Inflammatory macrophage treated with lipopolysaccharide for 1 hour (primary cell): ENCODE measurements around the gene THEMIS.
"Not testable (repeated sequence)": the region's sequence is repeated elsewhere in the genome, so short reads cannot be mapped to it uniquely, and the experiment has no call there.

Source experiments
- DNase-seq, 2 donors: peaks; one replicate each; pipeline ENCODE4 v3.0.0-alpha.2; 2020 to 2022

THEMIS gene

DNA sequence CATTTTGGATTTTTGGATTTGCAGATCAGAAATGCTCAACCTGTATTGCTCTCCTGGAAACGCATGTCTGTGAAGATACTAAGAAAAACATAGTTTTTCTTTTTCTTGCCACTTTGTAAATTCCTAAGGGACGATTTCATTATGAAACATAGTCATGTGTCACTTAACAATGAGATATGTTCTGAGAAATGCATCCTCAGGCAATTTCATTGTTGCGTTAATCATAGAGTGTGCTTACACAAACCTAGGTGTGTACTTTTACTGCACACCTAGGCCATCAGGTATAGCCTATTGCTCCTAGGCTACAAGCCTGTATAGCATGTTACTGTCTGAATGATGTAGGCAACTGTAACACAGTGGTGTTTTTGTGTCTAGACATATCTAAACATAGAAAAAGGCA lies 13.4 kb upstream of the THEMIS start:
- DNase-seq = no peak

DNA sequence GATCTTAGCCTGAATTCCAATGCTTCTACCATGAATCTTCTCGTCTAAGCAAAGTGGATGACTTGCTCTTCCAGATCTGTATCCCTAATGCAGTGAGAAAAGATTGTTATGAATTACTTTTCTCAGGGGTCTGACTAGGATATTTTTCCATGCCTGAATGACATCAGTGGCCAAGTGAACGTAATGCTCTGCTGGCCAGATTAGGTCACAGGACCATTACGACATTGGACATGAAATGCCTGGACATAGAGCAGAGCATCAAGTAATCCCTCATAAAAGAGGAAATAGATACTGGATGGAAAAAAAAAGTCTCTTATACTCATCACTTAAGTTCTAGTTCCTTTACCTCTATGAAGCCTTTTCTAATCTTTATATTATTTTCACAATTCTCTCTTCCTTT lies 12.1 kb upstream of the THEMIS start:
- DNase-seq = no peak

DNA sequence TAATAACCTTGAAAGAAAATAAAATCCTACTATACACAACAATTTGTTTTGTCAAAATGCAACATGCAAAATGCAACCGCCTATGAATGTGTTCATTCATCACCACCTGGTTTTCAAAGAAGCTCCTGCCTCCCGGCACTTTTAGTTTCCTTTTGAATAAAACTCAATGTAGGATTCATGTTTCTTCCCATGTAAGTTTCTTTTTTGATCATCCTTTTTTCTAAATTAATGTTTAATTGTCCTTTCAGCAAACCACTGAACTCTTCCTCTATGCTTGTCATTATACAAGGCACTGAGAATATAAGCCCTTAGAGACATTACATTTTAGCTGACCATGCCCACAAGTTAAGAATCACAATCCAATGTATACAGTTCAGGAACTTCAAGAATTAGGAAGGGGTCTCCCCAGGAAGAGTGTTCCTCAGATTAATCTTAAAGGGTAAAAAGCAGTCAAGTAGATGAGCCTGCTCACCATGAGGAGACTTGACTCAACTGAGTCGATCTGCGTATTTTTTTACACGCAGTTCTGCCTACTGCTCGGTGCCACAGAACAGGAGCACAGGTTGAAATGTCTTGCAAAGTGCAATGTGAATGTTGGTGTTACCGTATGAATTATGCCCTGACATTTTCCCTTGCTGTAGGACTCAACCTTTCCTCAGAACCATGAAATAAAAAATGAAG lies 7.2 kb upstream of the THEMIS start:
- DNase-seq = no peak

DNA sequence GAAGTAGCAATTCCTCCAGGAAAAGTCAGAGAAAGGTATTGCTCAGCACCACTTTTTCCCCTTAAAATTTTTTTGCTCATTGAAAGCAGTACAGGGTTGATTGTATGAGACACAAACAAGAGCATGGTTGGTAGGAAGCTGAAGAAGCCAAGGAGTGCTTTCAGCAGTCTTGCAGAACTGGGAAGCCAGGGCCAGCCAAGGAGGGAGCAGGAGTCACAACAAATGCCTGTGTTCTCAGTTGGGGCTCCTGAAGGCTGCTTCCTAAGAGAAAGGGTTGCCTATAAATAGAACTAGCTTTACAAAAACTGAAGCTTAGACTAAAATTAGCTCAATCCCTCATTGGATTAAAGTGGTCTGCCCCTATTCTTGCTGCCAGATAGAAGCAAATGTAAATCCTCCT lies 3.3 kb upstream of the THEMIS start:
- DNase-seq = no peak

DNA sequence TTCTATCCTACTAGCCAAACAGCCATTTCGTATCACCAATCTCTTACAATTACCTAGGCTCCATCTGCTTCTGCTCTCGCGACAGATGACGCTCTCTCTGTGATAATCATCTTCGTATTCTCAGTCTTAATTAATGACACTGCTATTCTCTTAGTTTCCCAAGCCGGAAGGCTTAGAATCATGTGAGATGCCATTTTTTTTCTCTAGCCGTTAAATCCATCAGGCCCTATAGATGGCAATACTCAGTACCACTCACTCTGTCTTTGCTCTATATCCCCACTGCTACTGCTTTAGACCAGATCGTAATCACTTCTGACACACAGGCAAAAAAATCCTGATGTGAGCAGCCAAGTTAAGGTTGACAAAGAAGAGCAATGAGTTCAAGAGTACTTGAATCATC lies 2.1 kb upstream of the THEMIS start:
- DNase-seq = no peak

DNA sequence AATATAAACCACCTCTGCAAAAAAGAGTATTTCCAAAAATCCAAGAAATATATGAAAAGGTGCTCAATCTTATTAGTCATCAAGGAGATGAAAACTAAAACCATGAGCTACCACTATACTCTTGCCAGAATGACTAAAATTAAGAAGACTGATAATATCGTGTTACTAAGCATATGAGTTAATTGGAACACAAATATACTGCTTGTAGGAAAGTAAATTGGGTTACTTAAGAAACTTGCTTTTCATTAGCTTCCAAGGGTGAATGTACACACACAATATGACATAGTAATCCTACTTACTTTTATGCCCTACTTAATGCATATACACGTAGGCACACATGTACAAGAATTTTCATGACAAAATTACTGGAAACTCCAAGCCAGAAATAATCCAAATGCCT lies 3.4 kb downstream of the THEMIS start:
- no peak for DNase-seq

DNA sequence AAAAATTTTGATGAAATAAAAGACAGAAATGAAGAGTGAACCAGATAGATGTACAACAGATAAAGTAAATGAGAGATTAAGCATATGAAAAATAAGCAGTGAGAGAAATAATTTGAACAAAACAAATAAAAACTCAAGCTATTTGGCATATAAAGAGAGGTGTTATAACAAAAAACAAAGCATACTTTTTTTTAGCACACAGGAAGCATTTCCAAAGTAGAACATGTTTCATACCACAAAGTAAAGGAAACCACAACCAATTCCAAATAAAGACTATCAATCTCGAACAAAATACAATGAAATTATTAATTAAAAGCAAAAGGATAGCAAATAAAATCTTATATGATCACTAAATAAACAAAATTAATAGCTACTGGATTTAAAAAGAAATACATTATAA lies 6.8 kb downstream of the THEMIS start:
- no peak for DNase-seq

DNA sequence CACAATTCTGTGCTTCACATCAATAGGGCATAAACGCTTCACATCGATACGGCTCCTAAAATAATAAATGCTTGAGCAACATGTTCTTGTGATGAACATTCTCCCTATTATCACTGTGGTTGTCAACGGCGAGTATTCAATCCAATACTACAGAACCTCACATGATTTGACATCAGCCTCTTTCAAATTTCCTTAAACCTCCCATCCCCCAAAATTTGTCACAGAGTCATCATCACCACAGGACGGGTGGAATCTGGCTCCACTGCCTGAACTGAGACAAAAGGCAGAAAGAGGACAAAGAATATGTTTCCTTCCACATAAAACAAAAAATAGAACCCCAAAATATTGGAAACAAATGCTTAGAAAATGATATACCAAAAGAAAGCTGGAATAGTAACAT lies 7.3 kb downstream of the THEMIS start:
- DNase-seq = no peak

DNA sequence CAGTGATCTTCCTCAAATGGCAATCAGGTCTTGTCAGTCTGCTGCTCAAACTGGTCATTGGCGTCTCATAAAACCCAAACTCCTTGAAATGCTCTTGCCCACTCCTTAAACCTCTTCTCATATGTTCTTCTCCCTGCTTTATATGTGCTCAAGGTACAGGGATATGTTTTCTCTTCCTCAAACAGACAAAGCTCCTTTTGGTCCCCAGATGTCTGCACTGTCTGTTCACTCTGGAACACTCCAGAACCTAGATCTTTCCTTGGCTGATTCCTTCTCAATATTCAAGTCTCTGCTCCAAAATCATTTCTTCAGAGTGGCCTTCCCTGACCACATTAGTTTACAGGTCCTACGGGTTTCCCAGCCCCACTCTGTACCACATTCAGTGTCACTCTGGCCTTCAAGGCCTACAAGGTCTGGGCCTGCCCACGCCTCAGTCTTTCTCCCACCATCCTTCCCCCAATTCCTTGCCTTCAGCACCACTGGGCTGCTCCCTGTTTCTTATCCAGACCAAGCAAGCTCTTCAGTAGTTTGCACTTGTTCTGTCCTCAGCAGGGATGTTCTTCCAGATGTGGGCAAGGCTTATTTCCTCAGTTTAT lies 9.0 kb downstream of the THEMIS start:
- no peak for DNase-seq

DNA sequence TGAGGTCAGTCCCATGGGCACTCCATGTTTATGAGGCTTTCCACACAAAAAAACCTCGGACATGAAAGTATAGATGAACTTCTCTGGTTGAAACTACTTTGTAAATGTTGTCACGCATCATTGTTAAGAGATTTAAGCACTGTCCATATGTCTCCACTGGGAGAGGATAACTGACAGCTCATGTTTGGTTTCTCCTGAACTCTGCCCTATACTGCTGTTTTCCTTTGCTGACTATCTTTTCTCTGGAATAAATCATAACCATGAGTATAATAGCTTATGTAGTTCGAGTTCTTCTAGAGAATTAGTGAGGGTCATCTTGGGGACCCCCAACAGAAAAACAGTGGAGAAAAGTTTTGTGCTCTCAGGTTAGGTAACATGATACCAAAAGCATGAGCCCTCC lies 14.3 kb downstream of the THEMIS start:
- DNase-seq = no peak

DNA sequence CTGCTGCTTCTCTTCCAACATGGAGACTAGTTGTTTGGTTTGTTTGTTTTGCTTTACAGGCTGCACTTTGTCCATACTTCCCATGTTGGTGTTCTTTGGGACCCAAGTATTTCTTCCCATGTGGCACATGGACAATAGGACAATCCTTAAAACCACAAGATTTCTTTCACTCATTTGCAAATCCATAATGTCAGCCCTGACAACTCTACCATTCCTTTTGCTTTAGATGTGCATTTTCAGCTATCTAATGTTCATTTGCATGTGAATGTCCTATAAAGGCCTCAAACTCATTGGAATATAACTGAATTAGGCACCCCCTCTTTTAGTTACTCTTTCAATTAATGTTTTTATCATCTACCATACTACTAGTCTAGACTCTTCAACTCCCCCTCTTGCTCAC lies 16.7 kb downstream of the THEMIS start:
- no peak for DNase-seq

DNA sequence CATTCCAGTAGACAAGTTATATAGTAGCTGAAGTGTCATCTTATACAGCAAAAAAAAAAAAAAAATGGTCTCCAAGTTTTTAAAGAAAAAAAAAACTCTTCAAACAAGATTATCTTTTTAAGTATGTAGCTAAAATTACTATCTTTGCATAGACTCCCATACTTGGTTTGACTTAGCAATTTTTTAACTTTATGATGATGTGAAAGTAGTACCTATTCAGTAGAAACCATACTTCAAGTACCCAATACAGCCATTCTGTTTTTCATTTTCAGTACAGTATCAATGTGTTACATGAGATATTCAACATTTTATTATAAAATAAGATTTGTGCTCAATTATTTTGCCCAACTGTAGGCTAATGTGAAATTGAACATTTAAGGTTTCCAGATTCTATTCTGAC lies 18.9 kb downstream of the THEMIS start:
- DNase-seq = not testable (repeated sequence)

DNA sequence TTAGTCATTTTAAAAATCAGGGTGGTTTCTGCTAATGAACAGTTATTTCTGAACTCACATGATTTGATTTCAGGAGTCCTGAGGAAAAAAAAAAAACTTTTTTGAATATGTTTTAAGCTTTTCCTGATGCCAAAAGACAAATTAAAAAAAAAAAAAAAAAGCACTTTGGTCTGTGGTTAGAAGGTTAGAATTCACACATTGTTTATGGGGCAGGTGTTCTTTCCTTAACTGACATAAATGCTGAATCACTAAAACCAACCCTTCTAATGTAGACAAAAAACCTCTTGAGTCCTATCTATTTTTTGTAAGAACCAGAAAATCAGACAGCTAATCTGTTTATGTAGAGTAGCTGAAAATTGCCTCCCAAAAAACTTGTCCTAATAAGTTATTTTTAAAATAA lies 20.4 kb downstream of the THEMIS start:
- DNase-seq = no peak

DNA sequence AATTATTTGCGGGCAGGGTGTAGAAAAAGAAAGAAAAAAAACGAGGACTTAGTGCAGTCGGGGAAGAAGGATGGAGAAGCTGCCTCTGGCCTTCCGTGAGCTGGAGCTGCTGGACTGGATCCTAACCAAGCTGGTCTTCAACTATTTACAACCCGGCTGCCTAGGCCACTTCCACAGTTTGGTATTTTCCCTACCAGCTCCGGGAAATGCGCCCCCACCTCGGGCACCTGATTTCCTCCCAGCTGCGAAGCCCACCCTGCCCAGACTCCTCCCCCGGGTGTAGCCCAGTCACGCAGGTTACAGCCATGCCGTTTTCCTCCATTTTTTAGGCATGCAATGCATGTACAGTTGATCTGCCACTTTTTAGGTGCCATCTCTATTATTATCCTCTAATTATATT lies 21.2 kb downstream of the THEMIS start:
- DNase-seq = no peak

DNA sequence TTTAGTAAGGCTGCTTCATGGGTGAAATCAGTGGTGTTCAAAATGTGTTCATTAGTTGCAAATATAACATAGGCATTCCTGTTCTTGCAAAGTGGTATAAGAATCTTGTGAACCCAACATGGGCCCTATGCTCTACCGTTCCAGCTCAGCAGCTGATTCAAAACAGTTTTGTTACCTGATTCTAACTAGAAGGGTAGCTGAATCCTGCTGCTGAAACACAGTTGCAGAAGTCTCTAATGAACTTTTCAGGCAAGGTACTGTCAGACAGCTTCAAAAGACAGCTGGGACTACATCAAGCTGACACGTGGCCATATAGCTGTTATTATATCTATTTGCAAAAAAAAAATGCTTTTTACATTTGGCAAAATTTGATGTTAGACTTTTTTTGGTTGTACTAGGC lies 22.7 kb downstream of the THEMIS start:
- DNase-seq = no peak

DNA sequence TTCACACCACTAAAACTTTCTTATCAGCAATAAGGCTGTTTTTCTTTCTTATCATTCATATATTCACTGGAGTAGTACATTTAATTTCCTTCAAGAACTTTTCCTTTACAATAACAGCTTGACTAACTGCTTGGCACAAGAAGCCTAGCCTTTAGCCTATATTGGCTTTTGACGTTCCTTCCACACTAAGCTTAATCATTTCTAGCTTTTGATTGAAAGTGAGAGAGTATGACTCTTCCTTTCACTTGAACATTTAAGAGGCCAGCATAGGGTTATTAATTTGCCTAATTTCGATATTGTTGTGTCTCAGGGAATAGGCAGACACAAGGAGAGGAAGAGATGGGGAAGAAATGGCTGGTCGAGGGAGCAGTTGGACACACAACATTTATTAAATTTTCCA lies 23.6 kb downstream of the THEMIS start:
- DNase-seq = no peak

DNA sequence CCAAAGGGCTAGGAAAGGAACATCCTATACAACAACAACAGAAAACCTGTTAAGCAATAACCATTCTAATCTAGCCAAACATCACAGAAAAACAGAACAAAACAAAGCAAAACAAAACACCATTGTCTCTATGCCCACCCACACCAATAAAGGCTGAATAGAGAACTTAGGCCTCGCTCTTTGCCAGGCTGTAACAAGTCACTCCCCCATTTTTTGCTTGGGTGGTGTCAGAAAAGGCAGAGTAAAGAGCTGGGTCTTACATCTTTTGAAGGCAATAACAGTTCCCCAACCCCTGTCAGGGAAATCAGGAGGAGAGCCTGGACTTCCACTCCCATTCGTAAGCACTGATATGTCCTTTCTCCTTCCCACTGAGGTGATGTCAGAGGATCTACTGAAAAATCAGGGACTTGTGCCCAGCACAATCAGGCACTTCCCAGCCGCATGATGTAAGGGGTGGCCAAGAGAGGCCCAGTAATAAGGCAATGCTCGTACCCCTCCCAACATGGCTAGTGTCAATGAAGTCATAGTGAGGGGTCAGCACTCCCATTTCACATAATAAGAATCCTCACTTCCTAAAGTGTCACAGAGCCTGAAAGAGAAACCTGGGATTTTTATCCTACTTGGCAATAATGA lies 31.0 kb downstream of the THEMIS start:
- DNase-seq = no peak

DNA sequence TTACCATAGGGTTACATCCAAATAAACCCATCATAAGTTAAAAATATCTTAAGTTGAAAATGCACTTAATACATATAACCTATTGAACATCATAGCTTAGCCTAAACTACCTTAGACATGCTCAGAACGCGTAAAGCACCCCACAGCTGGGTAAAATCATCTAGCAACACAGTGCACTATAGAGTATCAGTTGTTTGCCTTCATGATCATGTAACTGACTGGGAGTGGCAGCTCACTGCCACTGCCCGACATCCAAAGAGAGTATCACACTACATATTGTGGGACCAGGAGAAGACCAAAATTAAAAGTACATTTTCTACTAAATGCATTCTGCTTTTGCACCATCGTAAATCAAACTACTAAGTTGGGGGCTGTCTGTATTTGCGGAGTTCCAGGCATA lies 31.7 kb downstream of the THEMIS start:
- DNase-seq = no peak

DNA sequence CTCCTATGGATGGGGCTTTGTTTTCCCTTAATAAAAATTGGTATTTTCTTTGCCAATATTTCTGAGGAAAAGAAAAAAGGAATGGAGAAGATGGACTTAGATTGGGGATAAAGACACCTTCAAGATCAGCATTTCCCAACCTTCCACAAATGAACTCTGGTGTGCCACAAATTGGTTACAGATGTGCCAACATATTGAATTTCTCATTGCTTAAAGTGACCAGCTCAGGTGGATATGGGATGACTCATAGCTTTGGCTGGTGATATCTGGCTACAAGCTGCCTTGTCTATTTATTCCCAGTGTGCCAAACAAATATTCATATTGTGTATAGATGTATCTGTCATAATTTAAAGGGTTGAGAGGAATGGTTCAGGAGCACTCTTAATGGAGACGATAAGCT lies 32.5 kb downstream of the THEMIS start:
- no peak for DNase-seq

DNA sequence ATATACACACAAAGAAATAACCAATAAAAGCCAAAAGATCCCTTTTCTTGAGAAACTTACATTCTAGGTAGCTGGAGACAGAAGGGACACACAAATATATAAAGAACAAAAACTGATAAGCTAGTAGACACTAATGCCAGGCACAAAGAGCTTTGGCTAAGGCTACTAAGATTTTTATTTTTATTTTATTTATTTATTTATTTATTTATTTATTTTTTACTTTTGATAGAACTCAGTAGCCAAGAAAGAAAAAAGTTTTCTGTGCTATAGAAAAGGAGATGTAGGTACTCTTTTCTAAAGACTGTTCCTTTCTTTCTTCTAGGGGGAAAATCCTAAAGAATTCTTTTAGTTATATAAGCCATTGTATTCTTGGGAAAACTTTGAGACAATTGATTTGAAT lies 34.1 kb downstream of the THEMIS start:
- no peak for DNase-seq

DNA sequence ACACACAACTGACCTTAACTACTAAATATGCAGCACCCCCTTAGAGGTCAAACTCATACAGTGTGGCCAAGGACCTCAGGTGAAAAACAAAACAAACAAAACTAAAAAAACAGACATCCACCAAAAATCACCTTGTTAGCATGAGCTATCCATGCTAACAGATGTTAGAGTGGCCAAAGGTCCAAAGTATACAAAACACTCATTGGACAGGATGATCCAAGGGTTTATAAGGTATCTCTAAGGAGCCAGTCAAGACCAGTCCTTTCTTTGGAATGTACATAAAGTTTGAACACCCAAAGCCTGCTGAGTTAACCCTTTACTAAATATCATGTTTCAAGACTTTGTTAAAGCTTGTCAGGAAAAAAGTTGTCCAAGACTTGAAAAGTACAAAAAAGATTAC lies 35.8 kb downstream of the THEMIS start:
- DNase-seq = no peak

DNA sequence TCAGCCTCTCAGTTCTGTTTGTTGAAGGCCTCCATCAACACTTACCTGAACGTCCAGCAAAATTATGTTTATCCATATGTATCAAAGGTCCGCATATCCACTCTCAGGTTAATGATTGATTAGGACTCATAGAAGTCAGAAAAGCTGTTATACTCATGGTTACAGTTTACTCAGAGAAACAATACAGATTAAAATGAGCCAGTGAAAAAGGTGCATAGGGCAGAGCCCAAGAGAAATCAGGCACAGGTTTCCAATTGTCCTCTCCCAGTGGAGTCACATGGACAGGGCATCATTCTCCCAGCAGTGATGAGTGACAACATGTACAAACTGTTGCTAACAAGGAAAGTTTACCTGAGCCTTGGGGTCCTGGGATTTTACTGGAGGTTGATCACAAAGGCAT lies 36.2 kb downstream of the THEMIS start:
- no peak for DNase-seq

DNA sequence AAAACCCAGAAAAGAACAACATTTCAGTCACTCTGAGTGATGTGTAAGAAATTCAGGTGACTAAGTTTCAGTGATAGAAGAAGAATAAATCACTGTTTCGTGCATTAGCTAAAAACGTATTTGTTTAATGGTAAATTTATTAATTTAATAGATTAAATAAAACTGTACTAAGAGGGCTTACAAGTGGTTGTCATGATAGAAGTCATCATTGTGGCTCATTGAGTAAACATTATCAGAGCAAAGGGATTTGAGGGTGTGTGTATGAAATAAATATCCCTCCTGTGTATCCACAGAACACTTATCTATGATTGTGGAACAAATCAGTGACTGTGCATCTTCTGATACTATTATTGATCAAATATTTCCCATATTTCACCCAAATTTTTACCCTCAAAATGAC lies 40.1 kb downstream of the THEMIS start:
- no peak for DNase-seq

DNA sequence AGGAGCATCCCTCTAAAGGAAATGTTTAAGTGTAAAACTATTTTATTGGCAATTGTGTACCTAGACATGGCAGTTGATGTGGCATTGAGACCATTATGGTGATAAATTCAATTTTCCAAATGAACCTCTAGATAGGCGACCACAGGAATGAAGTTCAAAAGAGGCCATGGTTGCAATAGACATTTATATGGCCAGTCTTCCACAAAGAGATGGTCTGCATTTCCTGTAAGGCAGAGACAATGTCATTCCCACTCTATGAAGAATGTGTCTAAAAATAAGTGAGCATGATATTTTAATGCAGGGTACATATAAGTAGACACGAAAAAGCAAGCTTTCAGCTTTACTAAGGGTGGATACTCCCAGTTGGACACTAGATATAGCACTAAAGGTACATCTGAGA lies 40.9 kb downstream of the THEMIS start:
- DNase-seq = no peak
